HepG2 (cell line): ENCODE results near the gene NBL1.

Experiments used
- AGO2 ChIP-seq: fragments of 200-400 bp; formaldehyde crosslinking; optimal IDR thresholded peaks from 2 replicates; pipeline ENCODE3; 2017; ENCODE audit warnings: mild to moderate bottlenecking, low read depth, low read length, moderate library complexity
- ARID2 ChIP-seq: sonication (generic); formaldehyde crosslinking; IDR thresholded peaks from 2 replicates; pipeline ENCODE4 v1.8.1; 2022; ENCODE audit warnings: mild to moderate bottlenecking, missing genetic modification reagents, borderline replicate concordance
- ARNT ChIP-seq: fragments of 450-650 bp; IDR thresholded peaks from 2 replicates; pipeline ENCODE4 v1.6.1; 2017
- CREM ChIP-seq, 2 experiments: sonication (generic) in 1 of 2; formaldehyde crosslinking in 1 of 2; IDR thresholded peaks; 2 replicates each; pipeline versions ENCODE4 v1.4.0 to v1.6.1; 2016 to 2020; ENCODE audit warnings: antibody characterized with exemption in 1 of 2, mild to moderate bottlenecking in 1 of 2, missing genetic modification reagents in 1 of 2
- ELF4 ChIP-seq: sonication (generic); formaldehyde crosslinking; IDR thresholded peaks from 2 replicates; pipeline ENCODE4 v1.5.0; 2020; ENCODE audit warnings: missing genetic modification reagents, mild to moderate bottlenecking, moderate library complexity, borderline replicate concordance
- EZH2 ChIP-seq: conservative IDR thresholded peaks from 2 replicates; pipeline ENCODE4 v1.6.1; 2012; ENCODE audit warnings: mild to moderate bottlenecking, low read depth, low read length, moderate library complexity
- KDM4B ChIP-seq: sonication (generic); formaldehyde crosslinking; IDR thresholded peaks from 2 replicates; pipeline ENCODE4 v1.4.0; 2020; ENCODE audit warnings: missing genetic modification reagents
- NCOR1 ChIP-seq: fragments of 200-600 bp; sonication (generic); IDR thresholded peaks from 2 replicates; pipeline ENCODE4 v1.7.0; 2017; ENCODE audit warnings: antibody characterized with exemption, low read length, borderline replicate concordance
- PATZ1 ChIP-seq: sonication (generic); formaldehyde crosslinking; IDR thresholded peaks from 2 replicates; pipeline ENCODE4 v1.4.0; 2020; ENCODE audit warnings: missing genetic modification reagents
- RAD21 ChIP-seq: fragments of 450-650 bp; formaldehyde crosslinking; IDR thresholded peaks from 2 replicates; pipeline ENCODE4 v1.5.0; 2020; ENCODE audit warnings: mild to moderate bottlenecking
- ZFP37 ChIP-seq: sonication (generic); formaldehyde crosslinking; IDR thresholded peaks from 2 replicates; pipeline ENCODE4 v1.4.0; 2020; ENCODE audit warnings: missing genetic modification reagents, borderline replicate concordance
- ZNF83 ChIP-seq: sonication (generic); formaldehyde crosslinking; IDR thresholded peaks from 2 replicates; pipeline ENCODE4 v1.4.0; 2020; ENCODE audit warnings: missing genetic modification reagents, mild to moderate bottlenecking, borderline replicate concordance

GRCh38 chr1:19629357-19629756, 14.8 kb upstream of the NBL1 start:
- TF ChIP-seq ELF4 (CRISPR knock-in tag) (no peak), ARNT (no peak), EZH2 (no peak), NCOR1 (no peak), CREM (IDR thresholded peaks at IDR 0.05) (no peak), CREM (CRISPR knock-in tag; IDR thresholded peaks at IDR 0.05) (no peak), PATZ1 (CRISPR knock-in tag) (no peak), ARID2 (no peak), RAD21 (CRISPR knock-in tag) (no peak), KDM4B (CRISPR knock-in tag) (no peak), AGO2 (no peak), ZNF83 (CRISPR knock-in tag) (no peak), ZFP37 (CRISPR knock-in tag) (no peak)
